Uterus (tissue), 4 donors: Measurements from ENCODE around the gene HDGFL1. TPM values are rescaled to one million over a fixed set of nuclear protein-coding genes. Genes with fewer than 3 reads are reported as not detected.

ENCODE experiments used
- DNase-seq, 2 donors: peaks; one replicate each; pipeline ENCODE4 v3.0.0-alpha.2; 2019 to 2020
- H3K27ac ChIP-seq, 2 donors: fragments of 200-600 bp; sonication (generic); 1 replicate in 1 of 2; 2 replicates in 1 of 2; pipeline ENCODE4 v1.5.1; 2016 to 2018
- H3K27me3 ChIP-seq, 2 donors: fragments of 200-600 bp; sonication (generic); one replicate each; pipeline ENCODE4 v1.5.1; 2018 to 2019; ENCODE audit warnings: control low read depth in 1 of 2
- H3K36me3 ChIP-seq, 2 donors: fragments of 200-600 bp; sonication (generic); one replicate each; pipeline ENCODE4 v1.5.1; 2019; ENCODE audit warnings: control low read depth in 1 of 2
- H3K4me1 ChIP-seq, 2 donors: fragments of 200-600 bp; sonication (generic); one replicate each; pipeline ENCODE4 v1.5.1; 2018 to 2019; ENCODE audit warnings: control low read depth in 1 of 2
- H3K4me3 ChIP-seq, 2 donors: fragments of 200-600 bp; sonication (generic); 1 replicate in 1 of 2; 2 replicates in 1 of 2; pipeline ENCODE4 v1.5.1; 2018 to 2019; ENCODE audit warnings: mild to moderate bottlenecking in 1 of 2
- H3K9me3 ChIP-seq, 2 donors: fragments of 200-600 bp; sonication (generic); one replicate each; pipeline ENCODE4 v1.5.1; 2019; ENCODE audit warnings: control low read depth in 1 of 2
- POLR2A ChIP-seq, 2 donors: fragments of 450-650 bp; IDR thresholded peaks; one replicate each; pipeline ENCODE4 v1.6.1; 2016; ENCODE audit warnings: antibody characterized with exemption in 2 of 2, mild to moderate bottlenecking in 1 of 2, moderate library complexity in 1 of 2
- intact Hi-C: fragments of 100-400 bp; cut with DNase I; formaldehyde crosslinking; loops from one replicate; pipeline ENCODE4 v1.15.1; 2023; ENCODE audit warnings: low total_unique reads
- total RNA-seq, 4 donors: library from RNA; depleted of rRNA in 3 of 4; stranded (reverse); fragments of >200 nt in 3 of 4; gene quantifications; one replicate each; pipeline versions ENCODE4 v1.1.0 to v1.2.4, GENCODE V29; 2014 to 2023
- TF ChIP-seq, protein P1 (sequence below), 4 experiments: fragments of 200-600 bp in 2 of 4; fragments of 450-650 bp in 2 of 4; sonication (generic) in 2 of 4; IDR thresholded peaks; one replicate each; pipeline ENCODE4 v1.5.1; 2016 to 2019; ENCODE audit warnings: antibody characterized with exemption in 4 of 4, mild to moderate bottlenecking in 2 of 4, moderate library complexity in 1 of 4
- donor health status: DM: yes; HTN: yes; CAD: no.

HDGFL1 gene
- total RNA-seq, 4 donors from 2014 or later: not detected

DNA sequence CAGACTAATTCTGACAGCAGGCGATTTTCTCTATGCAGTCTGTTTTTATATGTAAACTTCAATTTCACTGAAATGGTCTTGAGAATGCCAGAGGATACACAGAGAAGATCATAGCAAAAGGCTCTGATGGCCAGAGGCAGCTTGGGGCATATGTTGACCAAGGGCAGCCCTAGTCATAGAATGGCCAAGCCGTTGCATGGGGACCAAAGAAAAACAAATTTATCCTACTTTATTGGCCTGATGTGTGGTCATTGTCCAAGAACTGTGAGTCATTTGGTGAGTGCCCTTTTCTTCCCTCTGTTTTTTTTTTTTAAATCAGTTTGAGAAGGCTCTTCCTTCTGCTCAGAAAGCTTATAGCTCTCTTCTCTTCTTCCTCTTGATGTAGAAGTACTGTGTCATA is 5.8 kb downstream of the HDGFL1 start:
- no peak overlapping the region for H3K4me3 ChIP-seq
- no peaks in the 10 kb centered on the region for H3K36me3 ChIP-seq
- TF ChIP-seq, protein P1, sequence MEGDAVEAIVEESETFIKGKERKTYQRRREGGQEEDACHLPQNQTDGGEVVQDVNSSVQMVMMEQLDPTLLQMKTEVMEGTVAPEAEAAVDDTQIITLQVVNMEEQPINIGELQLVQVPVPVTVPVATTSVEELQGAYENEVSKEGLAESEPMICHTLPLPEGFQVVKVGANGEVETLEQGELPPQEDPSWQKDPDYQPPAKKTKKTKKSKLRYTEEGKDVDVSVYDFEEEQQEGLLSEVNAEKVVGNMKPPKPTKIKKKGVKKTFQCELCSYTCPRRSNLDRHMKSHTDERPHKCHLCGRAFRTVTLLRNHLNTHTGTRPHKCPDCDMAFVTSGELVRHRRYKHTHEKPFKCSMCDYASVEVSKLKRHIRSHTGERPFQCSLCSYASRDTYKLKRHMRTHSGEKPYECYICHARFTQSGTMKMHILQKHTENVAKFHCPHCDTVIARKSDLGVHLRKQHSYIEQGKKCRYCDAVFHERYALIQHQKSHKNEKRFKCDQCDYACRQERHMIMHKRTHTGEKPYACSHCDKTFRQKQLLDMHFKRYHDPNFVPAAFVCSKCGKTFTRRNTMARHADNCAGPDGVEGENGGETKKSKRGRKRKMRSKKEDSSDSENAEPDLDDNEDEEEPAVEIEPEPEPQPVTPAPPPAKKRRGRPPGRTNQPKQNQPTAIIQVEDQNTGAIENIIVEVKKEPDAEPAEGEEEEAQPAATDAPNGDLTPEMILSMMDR (IDR thresholded peaks at IDR 0.05): no peak
- no peak for TF ChIP-seq POLR2A (IDR thresholded peaks at IDR 0.05)
- H3K4me1 ChIP-seq: no peaks in the 10 kb centered on the region
- H3K9me3 ChIP-seq: no peaks in the 10 kb centered on the region
- no peaks in the 10 kb centered on the region for H3K27me3 ChIP-seq
- H3K27ac ChIP-seq: no peak overlapping the region
- DNase-seq: no peak
- intact Hi-C loops: no loop called here

DNA sequence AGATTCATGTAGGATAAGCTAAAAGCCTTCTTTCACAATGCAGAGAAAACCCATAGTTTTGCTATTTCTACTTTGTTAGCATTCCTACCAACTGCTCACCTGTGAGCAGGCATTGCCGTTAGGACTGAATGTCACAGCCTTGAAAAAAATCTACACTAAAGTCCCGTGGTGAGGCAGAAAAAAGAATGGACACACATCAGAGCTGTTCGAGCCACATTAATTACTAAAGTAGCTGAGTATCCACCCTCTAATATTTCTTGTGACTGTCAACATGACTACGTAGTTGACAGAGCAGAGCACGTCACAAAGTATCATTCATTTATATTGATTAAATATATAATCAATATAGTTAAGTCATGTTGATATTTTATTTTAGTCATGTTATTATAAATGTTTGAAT is 10.1 kb downstream of the HDGFL1 start:
- no peaks in the 10 kb centered on the region for H3K27me3 ChIP-seq
- no peaks in the 10 kb centered on the region for H3K4me1 ChIP-seq
- no peak overlapping the region for H3K27ac ChIP-seq
- no peak for DNase-seq
- TF ChIP-seq, protein P1 (IDR thresholded peaks at IDR 0.05): no peak
- TF ChIP-seq POLR2A (IDR thresholded peaks at IDR 0.05): no peak
- H3K9me3 ChIP-seq: no peaks in the 10 kb centered on the region
- H3K4me3 ChIP-seq: no peak overlapping the region
- H3K36me3 ChIP-seq: no peaks in the 10 kb centered on the region
- intact Hi-C loops: no loop called here

DNA sequence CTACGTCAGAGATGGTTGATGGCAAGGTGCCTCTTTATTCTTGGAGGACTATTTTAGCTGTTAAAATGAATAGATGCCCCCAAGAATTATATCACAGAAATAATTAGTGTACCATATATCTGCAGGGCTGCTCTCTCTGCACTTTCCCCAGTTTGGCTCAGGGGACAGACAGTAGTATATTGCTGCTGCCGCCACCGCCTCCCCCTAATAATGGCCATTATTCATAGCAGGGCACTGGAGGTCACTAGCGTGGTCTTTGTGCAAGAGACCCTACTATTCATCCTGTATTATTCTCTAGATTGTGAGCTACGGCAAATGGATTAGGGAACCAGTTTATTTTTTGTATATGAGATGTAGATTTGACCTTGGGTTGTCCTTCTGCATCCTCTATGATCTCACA is 11.0 kb downstream of the HDGFL1 start:
- no peaks in the 10 kb centered on the region for H3K9me3 ChIP-seq
- no peak for DNase-seq
- H3K27ac ChIP-seq: no peak overlapping the region
- H3K27me3 ChIP-seq: no peaks in the 10 kb centered on the region
- TF ChIP-seq POLR2A (IDR thresholded peaks at IDR 0.05): no peak
- TF ChIP-seq, protein P1 (IDR thresholded peaks at IDR 0.05): no peak
- H3K36me3 ChIP-seq: no peaks in the 10 kb centered on the region
- intact Hi-C loops: no loop called here
- no peaks in the 10 kb centered on the region for H3K4me1 ChIP-seq
- H3K4me3 ChIP-seq: no peak overlapping the region

DNA sequence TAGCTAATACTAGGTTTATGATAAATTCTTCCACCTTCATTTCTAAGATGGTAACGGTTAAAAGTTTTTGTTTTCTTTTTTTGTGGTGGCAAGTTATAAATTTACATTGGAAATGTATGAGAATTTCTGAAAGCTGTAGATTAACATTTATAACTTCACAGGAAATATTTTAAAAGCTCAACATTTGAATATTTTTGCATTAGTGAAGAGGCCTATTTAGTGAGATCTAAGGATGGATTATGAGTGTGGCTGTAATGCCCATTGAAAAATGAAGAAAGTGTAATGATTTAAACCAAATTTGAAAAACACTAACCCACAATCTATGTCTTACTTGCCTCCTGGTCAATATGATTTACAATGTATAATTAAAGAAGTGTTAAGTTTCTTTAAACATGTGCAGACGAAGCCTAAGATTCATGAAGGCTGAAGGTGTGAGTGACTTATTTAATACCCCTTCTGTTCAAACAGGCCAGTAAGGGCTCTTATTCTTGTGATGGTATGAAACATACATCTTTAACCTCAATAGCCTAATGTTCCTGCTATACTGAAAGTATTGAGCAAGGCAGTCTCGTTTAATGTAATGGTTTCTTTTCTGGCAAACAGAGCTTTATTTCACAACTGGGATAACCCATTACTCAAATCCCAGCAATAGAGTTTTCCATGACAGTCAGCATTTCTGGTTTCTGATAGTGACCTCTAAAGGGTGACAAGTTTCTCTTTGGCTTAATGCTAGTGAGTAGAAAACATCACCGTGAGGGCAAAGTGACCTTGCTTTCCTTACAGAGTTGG is 13.2 kb downstream of the HDGFL1 start:
- Histone ChIP-seq H3K9me3 (no peaks in the 10 kb centered on the region), H3K4me3 (no peak overlapping the region), H3K36me3 (no peaks in the 10 kb centered on the region), H3K27ac (no peak overlapping the region), H3K27me3 (no peaks in the 10 kb centered on the region), H3K4me1 (no peaks in the 10 kb centered on the region)
- intact Hi-C loops: no loop called here
- no peak for TF ChIP-seq POLR2A (IDR thresholded peaks at IDR 0.05)
- TF ChIP-seq, protein P1 (IDR thresholded peaks at IDR 0.05): no peak
- DNase-seq: no peak

DNA sequence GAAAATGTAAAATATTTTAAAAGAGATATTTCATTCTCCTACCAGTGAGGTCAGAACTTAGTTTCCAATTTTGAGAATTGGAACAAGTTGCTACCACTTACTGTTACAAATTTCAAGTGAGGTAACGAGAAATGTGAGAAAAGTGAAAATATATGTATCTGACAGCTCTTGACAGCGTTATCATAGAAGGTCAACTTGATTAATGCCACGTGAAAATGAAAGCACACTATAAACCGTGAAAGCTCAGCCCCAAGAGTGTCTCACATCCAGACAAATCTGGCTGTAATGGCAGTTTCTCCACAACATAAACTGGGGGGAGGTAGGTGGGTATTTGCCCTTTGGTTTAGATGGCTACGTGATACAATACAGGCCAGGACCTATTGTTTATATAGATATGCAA is 13.9 kb downstream of the HDGFL1 start:
- Histone ChIP-seq H3K27me3 (no peaks in the 10 kb centered on the region), H3K4me3 (no peak overlapping the region), H3K27ac (no peak overlapping the region), H3K9me3 (no peaks in the 10 kb centered on the region), H3K36me3 (no peaks in the 10 kb centered on the region), H3K4me1 (no peaks in the 10 kb centered on the region)
- intact Hi-C loops: no loop called here
- DNase-seq: no peak
- TF ChIP-seq, protein P1 (IDR thresholded peaks at IDR 0.05): no peak
- no peak for TF ChIP-seq POLR2A (IDR thresholded peaks at IDR 0.05)
